Measurements from ENCODE around the gene LSMEM2.
"Not testable (repeated sequence)": the region's sequence is repeated elsewhere in the genome, so short reads cannot be mapped to it uniquely, and the experiment has no call there.

LSMEM2 gene

GRCh38 chr3:50272538-50272910 is 6.4 kb upstream of the LSMEM2 start:
- Histone ChIP-seq H3K27me3 (ENCODE audit: control insufficient read depth in 1 of 2, insufficient read depth in 2 of 2, low read length in 2 of 2) (peaks cover 5 to 20% of the 10 kb centered on the region in 2 donors), H3K4me1 (ENCODE audit: control insufficient read depth, insufficient read depth, low read length) (peaks cover 43% of the 10 kb centered on the region)
- H3K9me3 ChIP-seq (ENCODE audit: control insufficient read depth in 2 of 2, low read length in 2 of 2); H3K36me3 ChIP-seq (ENCODE audit: control insufficient read depth in 2 of 2, insufficient read depth in 2 of 2, low read length in 2 of 2); H3K9ac ChIP-seq (ENCODE audit: low read length in 2 of 2); H3K4me3 ChIP-seq (ENCODE audit: low read length in 2 of 2); H3K27ac ChIP-seq (ENCODE audit: low read length): not testable (repeated sequence)

GRCh38 chr3:50272911-50273688 is 5.8 kb upstream of the LSMEM2 start:
- H3K36me3 ChIP-seq (ENCODE audit: control insufficient read depth in 2 of 2, insufficient read depth in 2 of 2, low read length in 2 of 2), result no peaks in the 10 kb centered on the region
- H3K27me3 ChIP-seq (ENCODE audit: control insufficient read depth in 1 of 2, insufficient read depth in 2 of 2, low read length in 2 of 2), result peaks cover 5 to 20% of the 10 kb centered on the region in 2 donors
- no peaks in the 10 kb centered on the region for H3K9me3 ChIP-seq (ENCODE audit: control insufficient read depth in 2 of 2, low read length in 2 of 2)
- H3K4me3 ChIP-seq (ENCODE audit: low read length in 2 of 2), result peak overlapping the region in 1 of 2 donors; percentile 70
- peaks cover 41% of the 10 kb centered on the region for H3K4me1 ChIP-seq (ENCODE audit: control insufficient read depth, insufficient read depth, low read length)
- H3K9ac ChIP-seq (ENCODE audit: low read length in 2 of 2), result peak overlapping the region in 1 of 2 donors; percentile 60
- no peak overlapping the region for H3K27ac ChIP-seq (ENCODE audit: low read length)

- Histone ChIP-seq H3K9me3 (ENCODE audit: control insufficient read depth in 2 of 2, low read length in 2 of 2) (no peaks in the 10 kb centered on the region), H3K27me3 (ENCODE audit: control insufficient read depth in 1 of 2, insufficient read depth in 2 of 2, low read length in 2 of 2) (peaks cover 5 to 20% of the 10 kb centered on the region in 2 donors), H3K36me3 (ENCODE audit: control insufficient read depth in 2 of 2, insufficient read depth in 2 of 2, low read length in 2 of 2) (no peaks in the 10 kb centered on the region), H3K27ac (ENCODE audit: low read length) (no peak overlapping the region), H3K9ac (ENCODE audit: low read length in 2 of 2) (no peak overlapping the region), H3K4me1 (ENCODE audit: control insufficient read depth, insufficient read depth, low read length) (peaks cover 41% of the 10 kb centered on the region), H3K4me3 (ENCODE audit: low read length in 2 of 2) (no peak overlapping the region)
These were observed 5.2 kb upstream of the LSMEM2 start for GRCh38 chr3:50273689-50274065.

- no peak overlapping the region for H3K9ac ChIP-seq (ENCODE audit: low read length in 2 of 2)
- peaks cover 5 to 20% of the 10 kb centered on the region in 2 donors for H3K27me3 ChIP-seq (ENCODE audit: control insufficient read depth in 1 of 2, insufficient read depth in 2 of 2, low read length in 2 of 2)
- H3K9me3 ChIP-seq (ENCODE audit: control insufficient read depth in 2 of 2, low read length in 2 of 2), result no peaks in the 10 kb centered on the region
- H3K36me3 ChIP-seq (ENCODE audit: control insufficient read depth in 2 of 2, insufficient read depth in 2 of 2, low read length in 2 of 2), result no peaks in the 10 kb centered on the region
- peaks cover 41% of the 10 kb centered on the region for H3K4me1 ChIP-seq (ENCODE audit: control insufficient read depth, insufficient read depth, low read length)
- H3K27ac ChIP-seq (ENCODE audit: low read length), result no peak overlapping the region
- H3K4me3 ChIP-seq (ENCODE audit: low read length in 2 of 2), result no peak overlapping the region
These were observed 4.3 kb upstream of the LSMEM2 start for GRCh38 chr3:50274371-50275104.

GRCh38 chr3:50275141-50275995 is 3.5 kb upstream of the LSMEM2 start:
- H3K27ac ChIP-seq (ENCODE audit: low read length), result no peak overlapping the region
- no peaks in the 10 kb centered on the region for H3K36me3 ChIP-seq (ENCODE audit: control insufficient read depth in 2 of 2, insufficient read depth in 2 of 2, low read length in 2 of 2)
- H3K4me1 ChIP-seq (ENCODE audit: control insufficient read depth, insufficient read depth, low read length), result peaks cover 35% of the 10 kb centered on the region
- H3K4me3 ChIP-seq (ENCODE audit: low read length in 2 of 2), result no peak overlapping the region
- H3K27me3 ChIP-seq (ENCODE audit: control insufficient read depth in 1 of 2, insufficient read depth in 2 of 2, low read length in 2 of 2), result peaks cover 5 to 20% of the 10 kb centered on the region in 2 donors
- H3K9ac ChIP-seq (ENCODE audit: low read length in 2 of 2), result no peak overlapping the region
- H3K9me3 ChIP-seq (ENCODE audit: control insufficient read depth in 2 of 2, low read length in 2 of 2), result no peaks in the 10 kb centered on the region

GRCh38 chr3:50275996-50276761 is 2.7 kb upstream of the LSMEM2 start:
- Histone ChIP-seq H3K36me3 (ENCODE audit: control insufficient read depth in 2 of 2, insufficient read depth in 2 of 2, low read length in 2 of 2) (no peaks in the 10 kb centered on the region), H3K9me3 (ENCODE audit: control insufficient read depth in 2 of 2, low read length in 2 of 2) (no peaks in the 10 kb centered on the region), H3K4me3 (ENCODE audit: low read length in 2 of 2) (no peak overlapping the region), H3K4me1 (ENCODE audit: control insufficient read depth, insufficient read depth, low read length) (peaks cover 32% of the 10 kb centered on the region), H3K9ac (ENCODE audit: low read length in 2 of 2) (no peak overlapping the region), H3K27ac (ENCODE audit: low read length) (no peak overlapping the region), H3K27me3 (ENCODE audit: control insufficient read depth in 1 of 2, insufficient read depth in 2 of 2, low read length in 2 of 2) (peaks cover 5 to 20% of the 10 kb centered on the region in 2 donors)

GRCh38 chr3:50276762-50277101 is 2.2 kb upstream of the LSMEM2 start:
- H3K27me3 ChIP-seq (ENCODE audit: control insufficient read depth in 1 of 2, insufficient read depth in 2 of 2, low read length in 2 of 2), result peaks cover 5 to 20% of the 10 kb centered on the region in 2 donors

GRCh38 chr3:50278123-50278879 is 586 bp upstream of the LSMEM2 start:
- Histone ChIP-seq H3K27me3 (ENCODE audit: control insufficient read depth in 1 of 2, insufficient read depth in 2 of 2, low read length in 2 of 2) (peaks cover 5 to 17% of the 10 kb centered on the region in 2 donors), H3K9ac (ENCODE audit: low read length in 2 of 2) (peak overlapping the region in 1 of 2 donors; percentile 36), H3K27ac (ENCODE audit: low read length) (no peak overlapping the region), H3K36me3 (ENCODE audit: control insufficient read depth in 2 of 2, insufficient read depth in 2 of 2, low read length in 2 of 2) (no peaks in the 10 kb centered on the region), H3K4me3 (ENCODE audit: low read length in 2 of 2) (no peak overlapping the region), H3K9me3 (ENCODE audit: control insufficient read depth in 2 of 2, low read length in 2 of 2) (no peaks in the 10 kb centered on the region), H3K4me1 (ENCODE audit: control insufficient read depth, insufficient read depth, low read length) (peaks cover 27% of the 10 kb centered on the region)

More at GRCh38 chr3:50276762-50277101, 2.2 kb upstream of the LSMEM2 start:
- Histone ChIP-seq H3K4me3 (ENCODE audit: low read length in 2 of 2) (no peak overlapping the region), H3K27ac (ENCODE audit: low read length) (no peak overlapping the region), H3K4me1 (ENCODE audit: control insufficient read depth, insufficient read depth, low read length) (peaks cover 32% of the 10 kb centered on the region), H3K36me3 (ENCODE audit: control insufficient read depth in 2 of 2, insufficient read depth in 2 of 2, low read length in 2 of 2) (no peaks in the 10 kb centered on the region), H3K9ac (ENCODE audit: low read length in 2 of 2) (no peak overlapping the region), H3K9me3 (ENCODE audit: control insufficient read depth in 2 of 2, low read length in 2 of 2) (no peaks in the 10 kb centered on the region)

- no peak overlapping the region for H3K27ac ChIP-seq (ENCODE audit: low read length)
- no peaks in the 10 kb centered on the region for H3K9me3 ChIP-seq (ENCODE audit: control insufficient read depth in 2 of 2, low read length in 2 of 2)
- peaks cover 5 to 8% of the 10 kb centered on the region in 2 donors for H3K27me3 ChIP-seq (ENCODE audit: control insufficient read depth in 1 of 2, insufficient read depth in 2 of 2, low read length in 2 of 2)
- peak overlapping the region; percentile 3 to 21 for H3K9ac ChIP-seq (ENCODE audit: low read length in 2 of 2)
- peaks cover 22% of the 10 kb centered on the region for H3K4me1 ChIP-seq (ENCODE audit: control insufficient read depth, insufficient read depth, low read length)
- H3K36me3 ChIP-seq (ENCODE audit: control insufficient read depth in 2 of 2, insufficient read depth in 2 of 2, low read length in 2 of 2), result no peaks in the 10 kb centered on the region
- no peak overlapping the region for H3K4me3 ChIP-seq (ENCODE audit: low read length in 2 of 2)
These were observed 549 bp downstream of the LSMEM2 start for GRCh38 chr3:50279255-50280016.

Data from stomach smooth muscle (tissue), 2 donors.